Osteocyte (in vitro differentiated cells): ENCODE data around the gene SDC4. TPM values are rescaled to one million over a fixed set of nuclear protein-coding genes. Genes with fewer than 3 reads are reported as not detected.

Experiments used
- DNase-seq: peaks from one replicate; pipeline ENCODE4 v3.0.0; 2021; ENCODE audit warnings: mixed read lengths; ENCODE audit not compliant: unreplicated experiment; ENCODE audit errors: extremely low spot score
- H3K27ac Mint-ChIP-seq: one replicate; pipeline ENCODE4 v1.8.0; 2021; ENCODE audit warnings: mild to moderate bottlenecking, mixed read lengths; ENCODE audit not compliant: unreplicated experiment
- H3K27me3 Mint-ChIP-seq: one replicate; pipeline ENCODE4 v1.8.0; 2021; ENCODE audit warnings: mixed read lengths; ENCODE audit not compliant: unreplicated experiment
- H3K36me3 Mint-ChIP-seq: one replicate; pipeline ENCODE4 v1.8.0; 2021; ENCODE audit warnings: mixed read lengths; ENCODE audit not compliant: unreplicated experiment
- H3K4me1 Mint-ChIP-seq: one replicate; pipeline ENCODE4 v1.8.0; 2021; ENCODE audit warnings: mixed read lengths; ENCODE audit not compliant: unreplicated experiment
- H3K4me3 Mint-ChIP-seq: one replicate; pipeline ENCODE4 v1.8.0; 2021; ENCODE audit warnings: mild to moderate bottlenecking, moderate library complexity, mixed read lengths; ENCODE audit not compliant: unreplicated experiment
- H3K9me3 Mint-ChIP-seq: one replicate; pipeline ENCODE4 v1.8.0; 2021; ENCODE audit warnings: mixed read lengths; ENCODE audit not compliant: unreplicated experiment
- CTCF ChIP-seq: fragments of 200-600 bp; sonication (generic); IDR thresholded peaks from 2 replicates; pipeline ENCODE4 v1.5.0; 2021; ENCODE audit warnings: antibody characterized with exemption, mild to moderate bottlenecking, moderate library complexity
- total RNA-seq: library from RNA; stranded (reverse); gene quantifications from 2 replicates; pipeline ENCODE4 v1.2.1, GENCODE V29; 2021

Gene SDC4
- total RNA-seq, 1 donor from 2014 or later = 31.5 TPM

DNA sequence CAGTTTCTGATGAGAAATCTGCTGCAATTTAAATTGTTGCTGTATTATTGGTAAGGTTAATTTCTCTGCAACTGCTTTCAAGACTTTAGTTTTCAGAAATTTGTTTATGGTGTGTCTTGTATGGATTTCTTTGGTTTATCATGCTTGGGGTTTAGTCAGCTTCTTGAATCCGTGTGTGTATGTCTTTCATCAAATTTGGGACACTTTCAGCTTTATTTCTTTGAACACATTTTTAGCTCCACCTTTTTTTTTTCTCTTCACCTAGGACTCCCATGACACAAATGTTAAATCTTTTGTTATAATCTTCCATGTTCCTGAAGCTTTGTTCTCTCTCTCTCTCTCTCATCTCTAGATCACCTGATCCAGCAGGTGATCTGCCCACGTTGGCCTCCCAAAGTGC lies 43.3 kb upstream of the SDC4 start:
- no peak for TF ChIP-seq CTCF
- H3K27me3 Mint-ChIP-seq = no peaks in the 10 kb centered on the region
- H3K4me1 Mint-ChIP-seq = no peaks in the 10 kb centered on the region
- H3K36me3 Mint-ChIP-seq = peaks cover 4% of the 10 kb centered on the region
- DNase-seq = no peak
- H3K27ac Mint-ChIP-seq = no peak overlapping the region
- no peak overlapping the region for H3K4me3 Mint-ChIP-seq
- H3K9me3 Mint-ChIP-seq = peaks cover 5% of the 10 kb centered on the region

DNA sequence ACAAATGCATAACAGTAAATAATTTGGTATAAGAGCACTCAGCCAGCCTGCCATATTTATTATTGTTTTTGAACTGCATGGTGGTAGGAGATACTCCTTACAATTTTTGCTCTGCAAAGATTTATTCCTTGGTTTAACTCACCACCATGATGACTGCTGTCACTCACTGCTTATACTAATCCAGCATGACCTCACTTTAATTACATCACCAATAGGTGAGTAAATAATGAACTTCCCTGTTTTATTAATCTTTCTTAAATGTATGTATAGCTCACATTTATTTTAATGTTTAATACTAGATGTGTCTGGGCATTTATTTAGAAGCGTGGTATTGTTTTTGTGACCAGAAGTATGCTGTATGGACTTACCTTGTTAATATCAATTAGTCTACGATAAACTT lies 42.7 kb upstream of the SDC4 start:
- no peak for DNase-seq
- H3K4me3 Mint-ChIP-seq = no peak overlapping the region
- TF ChIP-seq CTCF = no peak
- peaks cover 4% of the 10 kb centered on the region for H3K36me3 Mint-ChIP-seq
- no peaks in the 10 kb centered on the region for H3K4me1 Mint-ChIP-seq
- H3K27me3 Mint-ChIP-seq = no peaks in the 10 kb centered on the region
- no peak overlapping the region for H3K27ac Mint-ChIP-seq
- H3K9me3 Mint-ChIP-seq = peaks cover 5% of the 10 kb centered on the region

DNA sequence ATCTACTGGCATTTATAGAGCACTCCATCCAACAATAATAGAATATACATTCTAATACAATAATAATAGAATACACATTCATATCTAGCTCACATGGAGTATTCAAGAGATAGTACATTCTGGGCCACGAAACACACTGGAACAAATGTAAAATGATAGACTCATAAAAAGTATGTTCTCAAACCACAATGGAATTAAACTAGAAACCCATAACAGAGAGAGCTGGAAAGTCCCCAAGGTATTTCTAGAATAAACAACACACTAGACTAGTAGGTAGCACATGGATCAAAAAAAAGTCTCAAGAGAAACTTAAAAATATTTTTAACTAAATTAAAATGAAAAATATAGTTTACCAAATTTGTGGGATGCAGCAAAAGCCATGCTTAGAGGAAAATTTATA lies 39.0 kb upstream of the SDC4 start:
- Mint-ChIP-seq H3K4me3 (no peak overlapping the region), H3K36me3 (peaks cover 4% of the 10 kb centered on the region), H3K4me1 (no peaks in the 10 kb centered on the region), H3K9me3 (peaks cover 5% of the 10 kb centered on the region), H3K27me3 (no peaks in the 10 kb centered on the region), H3K27ac (no peak overlapping the region)
- TF ChIP-seq CTCF = no peak
- no peak for DNase-seq

DNA sequence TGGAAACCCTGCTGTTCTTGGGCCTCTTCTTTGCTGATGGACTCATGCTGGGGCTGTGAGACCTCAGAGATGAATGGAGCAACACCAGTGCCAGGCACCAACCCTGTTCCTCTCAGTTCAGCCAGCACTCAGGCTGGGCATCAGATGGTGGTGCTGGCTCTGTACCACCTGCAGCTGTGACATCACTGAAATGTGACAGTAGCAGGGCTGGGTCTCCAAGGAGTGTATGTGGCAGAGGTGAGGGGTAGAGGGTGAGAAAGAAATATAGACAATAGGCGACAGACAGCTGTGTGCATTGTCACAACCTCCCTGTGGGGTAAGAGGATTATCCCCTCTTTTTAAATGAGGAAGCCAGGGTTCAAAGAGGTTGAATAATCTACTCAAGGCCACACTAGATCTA lies 30.0 kb upstream of the SDC4 start, which contains the start of gene TP53TG5:
TSS of gene TP53TG5 (minus strand) at position 135 of the 400 bp plus-strand sequence. CDS start at position 46, 89 bp downstream.
- no peaks in the 10 kb centered on the region for H3K27me3 Mint-ChIP-seq
- H3K9me3 Mint-ChIP-seq = no peaks in the 10 kb centered on the region
- no peak within 1 kb of the TSS for H3K27ac Mint-ChIP-seq
- DNase-seq = peak; percentile 40
- H3K4me3 Mint-ChIP-seq = no peak within 1 kb of the TSS
- H3K36me3 Mint-ChIP-seq = peaks cover 3% of the 10 kb centered on the region
- TF ChIP-seq CTCF = no peak
- H3K4me1 Mint-ChIP-seq = peaks cover 3% of the 10 kb centered on the region

DNA sequence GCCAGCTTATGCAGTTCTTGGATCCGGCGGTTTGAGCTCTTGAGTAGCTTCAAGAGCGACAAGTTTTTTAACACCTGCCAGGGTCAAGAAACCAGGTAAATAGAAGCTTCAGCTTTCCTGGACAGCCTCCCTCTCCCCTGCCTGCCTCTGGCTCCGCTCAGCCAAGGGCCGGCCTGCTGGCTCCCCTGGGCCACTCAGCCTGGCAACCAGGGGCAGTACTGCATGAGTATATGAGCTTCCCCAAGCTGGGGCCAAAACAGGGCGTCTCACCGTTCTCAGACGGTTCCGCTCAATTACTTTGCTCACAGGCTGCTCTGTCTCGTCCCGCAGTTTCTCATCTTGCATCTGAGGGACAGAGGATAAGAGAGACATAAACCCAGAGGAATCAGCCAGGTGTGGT lies 29.0 kb upstream of the SDC4 start:
- Mint-ChIP-seq H3K27me3 (no peaks in the 10 kb centered on the region), H3K9me3 (no peaks in the 10 kb centered on the region), H3K4me1 (peaks cover 4% of the 10 kb centered on the region), H3K4me3 (no peak overlapping the region), H3K36me3 (peaks cover 3% of the 10 kb centered on the region), H3K27ac (no peak overlapping the region)
- TF ChIP-seq CTCF = no peak
- DNase-seq = peak; percentile 75
